Panc1 (cell line): ENCODE data around the gene COL4A2. TPM values are rescaled to one million over a fixed set of nuclear protein-coding genes. Genes with fewer than 3 reads are reported as not detected.

Experiments used
- ATAC-seq: fragments of 200-7000 bp; cut with Tn5 transposase; 2 replicates; pipeline ENCODE4 v1.9.1; 2020; ENCODE audit warnings: mild to moderate bottlenecking, moderate library complexity
- BruUV-seq: library from RNA; stranded (reverse); fragments of 400-500 nt; replicated peaks from 2 replicates; lab custom pipeline; 2021; lab: Mats Ljungman, UMichigan
- CTCF ChIA-PET: fragments of 300-600 bp; sonication (Branson Sonifier 250); formaldehyde crosslinking; loops from one replicate; lab custom pipeline; 2022; ENCODE audit warnings: antibody characterized with exemption; lab: Charles Lee
- POLR2A ChIA-PET: fragments of 300-600 bp; sonication (Branson Sonifier 250); formaldehyde crosslinking; loops from one replicate; lab custom pipeline; 2022; ENCODE audit warnings: antibody characterized with exemption; lab: Charles Lee
- DNase-seq: peaks from one replicate; pipeline ENCODE4 v3.0.0-alpha.2; 2010; ENCODE audit warnings: low read depth, low spot score
- H3K27ac ChIP-seq: 2 replicates; pipeline ENCODE4 v1.5.1; 2011; ENCODE audit warnings: mild to moderate bottlenecking, low read length, inconsistent platforms
- H3K27me3 ChIP-seq: fragments of 200-500 bp; sonication (Bioruptor generic); 2 replicates; pipeline ENCODE4 v1.6.0; 2014; ENCODE audit warnings: low read length, inconsistent platforms; ENCODE audit not compliant: control insufficient read depth, insufficient read depth
- H3K36me3 ChIP-seq: fragments of 200-500 bp; sonication (Bioruptor generic); 2 replicates; pipeline ENCODE4 v1.5.1; 2014; ENCODE audit warnings: inconsistent platforms, mild to moderate bottlenecking, low read length, moderate library complexity; ENCODE audit not compliant: control insufficient read depth, insufficient read depth
- H3K4me1 ChIP-seq: 2 replicates; pipeline ENCODE4 v1.5.1; 2011; ENCODE audit warnings: inconsistent platforms, mild to moderate bottlenecking, low read length, moderate library complexity; ENCODE audit not compliant: control insufficient read depth, insufficient read depth
- H3K4me3 ChIP-seq, 2 experiments: 2 replicates each; pipeline ENCODE4 v1.5.1; 2011 to 2012; ENCODE audit warnings: low read depth in 2 of 2, low read length in 2 of 2, mild to moderate bottlenecking in 2 of 2, inconsistent platforms in 1 of 2, moderate library complexity in 1 of 2
- H3K9me3 ChIP-seq: fragments of 200-500 bp; sonication (Bioruptor generic); 2 replicates; pipeline ENCODE4 v1.5.1; 2014; ENCODE audit warnings: low read depth, mild to moderate bottlenecking, inconsistent platforms, low read length, moderate library complexity; ENCODE audit not compliant: control insufficient read depth, insufficient read depth
- POLR2AphosphoS5 ChIP-seq: IDR thresholded peaks from 2 replicates; pipeline ENCODE4 v1.6.1; 2012; ENCODE audit warnings: mild to moderate bottlenecking, low read depth, low read length, moderate library complexity
- SIN3A ChIP-seq: IDR thresholded peaks from 2 replicates; pipeline ENCODE4 v1.6.1; 2012; ENCODE audit warnings: low read depth, mild to moderate bottlenecking, low read length, moderate library complexity, borderline replicate concordance; ENCODE audit not compliant: insufficient read depth
- TCF7L2 ChIP-seq: IDR thresholded peaks from 2 replicates; pipeline ENCODE4 v1.6.1; 2011; ENCODE audit warnings: mild to moderate bottlenecking, low read depth, low read length, inconsistent platforms
- in situ Hi-C: cut with HindIII; loops from 2 replicates; pipeline ENCODE4 v1.10.0; 2016; ENCODE audit warnings: low sequenced_read_pairs, low pct_unique_long_range_greater_than_20kb
- intact Hi-C: fragments of 100-400 bp; cut with micrococcal nuclease; formaldehyde crosslinking; loops from one replicate; pipeline ENCODE4 v1.10.0; 2022; ENCODE audit not compliant: unreplicated experiment
- total RNA-seq: library from RNA; stranded (reverse); gene quantifications from one replicate; pipeline ENCODE4 v1.2.1, GENCODE V29; 2021; ENCODE audit not compliant: unreplicated experiment
- TF ChIP-seq, protein P1 (sequence below): fragments of 450-650 bp; IDR thresholded peaks from 2 replicates; pipeline ENCODE4 v1.5.1; 2017; ENCODE audit warnings: mild to moderate bottlenecking
- TF ChIP-seq, protein P2 (sequence below), 2 experiments: IDR thresholded peaks; 2 replicates each; pipeline ENCODE4 v1.6.1; 2011 to 2012; ENCODE audit warnings: low read depth in 2 of 2, control low read depth in 1 of 2, low read length in 1 of 2, mild to moderate bottlenecking in 1 of 2, moderate library complexity in 1 of 2; ENCODE audit not compliant: insufficient read depth in 1 of 2

Gene COL4A2
- total RNA-seq, 1 experiment from 2014 or later: 3.0 TPM

- BruUV-seq: no TSS peak
- intact Hi-C loops: loop anchor here (5.0 kb wide), 1 partner anchor 101 kb away; no protein-coding TSS in a partner anchor
- Histone ChIP-seq H3K27ac (no peak overlapping the region), H3K9me3 (no peaks in the 10 kb centered on the region), H3K36me3 (no peaks in the 10 kb centered on the region), H3K4me3 (no peak overlapping the region), H3K4me1 (no peaks in the 10 kb centered on the region), H3K27me3 (no peaks in the 10 kb centered on the region)
- POLR2A ChIA-PET: no interaction called here
- ATAC-seq: no peak
- no peak for DNase-seq
- TF ChIP-seq POLR2AphosphoS5: no peak
- no peak for TF ChIP-seq SIN3A
- TF ChIP-seq, protein P1, sequence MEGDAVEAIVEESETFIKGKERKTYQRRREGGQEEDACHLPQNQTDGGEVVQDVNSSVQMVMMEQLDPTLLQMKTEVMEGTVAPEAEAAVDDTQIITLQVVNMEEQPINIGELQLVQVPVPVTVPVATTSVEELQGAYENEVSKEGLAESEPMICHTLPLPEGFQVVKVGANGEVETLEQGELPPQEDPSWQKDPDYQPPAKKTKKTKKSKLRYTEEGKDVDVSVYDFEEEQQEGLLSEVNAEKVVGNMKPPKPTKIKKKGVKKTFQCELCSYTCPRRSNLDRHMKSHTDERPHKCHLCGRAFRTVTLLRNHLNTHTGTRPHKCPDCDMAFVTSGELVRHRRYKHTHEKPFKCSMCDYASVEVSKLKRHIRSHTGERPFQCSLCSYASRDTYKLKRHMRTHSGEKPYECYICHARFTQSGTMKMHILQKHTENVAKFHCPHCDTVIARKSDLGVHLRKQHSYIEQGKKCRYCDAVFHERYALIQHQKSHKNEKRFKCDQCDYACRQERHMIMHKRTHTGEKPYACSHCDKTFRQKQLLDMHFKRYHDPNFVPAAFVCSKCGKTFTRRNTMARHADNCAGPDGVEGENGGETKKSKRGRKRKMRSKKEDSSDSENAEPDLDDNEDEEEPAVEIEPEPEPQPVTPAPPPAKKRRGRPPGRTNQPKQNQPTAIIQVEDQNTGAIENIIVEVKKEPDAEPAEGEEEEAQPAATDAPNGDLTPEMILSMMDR: no peak
- TF ChIP-seq TCF7L2: no peak
- TF ChIP-seq, protein P2, sequence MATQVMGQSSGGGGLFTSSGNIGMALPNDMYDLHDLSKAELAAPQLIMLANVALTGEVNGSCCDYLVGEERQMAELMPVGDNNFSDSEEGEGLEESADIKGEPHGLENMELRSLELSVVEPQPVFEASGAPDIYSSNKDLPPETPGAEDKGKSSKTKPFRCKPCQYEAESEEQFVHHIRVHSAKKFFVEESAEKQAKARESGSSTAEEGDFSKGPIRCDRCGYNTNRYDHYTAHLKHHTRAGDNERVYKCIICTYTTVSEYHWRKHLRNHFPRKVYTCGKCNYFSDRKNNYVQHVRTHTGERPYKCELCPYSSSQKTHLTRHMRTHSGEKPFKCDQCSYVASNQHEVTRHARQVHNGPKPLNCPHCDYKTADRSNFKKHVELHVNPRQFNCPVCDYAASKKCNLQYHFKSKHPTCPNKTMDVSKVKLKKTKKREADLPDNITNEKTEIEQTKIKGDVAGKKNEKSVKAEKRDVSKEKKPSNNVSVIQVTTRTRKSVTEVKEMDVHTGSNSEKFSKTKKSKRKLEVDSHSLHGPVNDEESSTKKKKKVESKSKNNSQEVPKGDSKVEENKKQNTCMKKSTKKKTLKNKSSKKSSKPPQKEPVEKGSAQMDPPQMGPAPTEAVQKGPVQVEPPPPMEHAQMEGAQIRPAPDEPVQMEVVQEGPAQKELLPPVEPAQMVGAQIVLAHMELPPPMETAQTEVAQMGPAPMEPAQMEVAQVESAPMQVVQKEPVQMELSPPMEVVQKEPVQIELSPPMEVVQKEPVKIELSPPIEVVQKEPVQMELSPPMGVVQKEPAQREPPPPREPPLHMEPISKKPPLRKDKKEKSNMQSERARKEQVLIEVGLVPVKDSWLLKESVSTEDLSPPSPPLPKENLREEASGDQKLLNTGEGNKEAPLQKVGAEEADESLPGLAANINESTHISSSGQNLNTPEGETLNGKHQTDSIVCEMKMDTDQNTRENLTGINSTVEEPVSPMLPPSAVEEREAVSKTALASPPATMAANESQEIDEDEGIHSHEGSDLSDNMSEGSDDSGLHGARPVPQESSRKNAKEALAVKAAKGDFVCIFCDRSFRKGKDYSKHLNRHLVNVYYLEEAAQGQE (IDR thresholded peaks at IDR 0.05; ENCODE audit: insufficient read depth in 1 of 2, low read depth in 2 of 2, low read length in 1 of 2): no peak
- in situ Hi-C loops: no loop called here
- CTCF ChIA-PET: no interaction called here
Measured at GRCh38 chr13:110456550-110456949, 149.5 kb downstream of the COL4A2 start.

- Histone ChIP-seq H3K27me3 (no peaks in the 10 kb centered on the region), H3K27ac (no peak overlapping the region), H3K4me1 (no peaks in the 10 kb centered on the region), H3K36me3 (no peaks in the 10 kb centered on the region), H3K4me3 (no peak overlapping the region), H3K9me3 (no peaks in the 10 kb centered on the region)
- ChIA-PET CTCF (no interaction called here), POLR2A (no interaction called here)
- no peak for DNase-seq
- TF ChIP-seq, protein P1: no peak
- TF ChIP-seq TCF7L2 (no peak), POLR2AphosphoS5 (no peak), SIN3A (no peak)
- TF ChIP-seq, protein P2 (IDR thresholded peaks at IDR 0.05; ENCODE audit: insufficient read depth in 1 of 2, low read depth in 2 of 2, low read length in 1 of 2): no peak
- ATAC-seq: no peak
- in situ Hi-C loops (no loop called here), intact Hi-C loops (loop anchor here (5.0 kb wide), 1 partner anchor 100 kb away; no protein-coding TSS in a partner anchor)
- no TSS peak for BruUV-seq
Measured at GRCh38 chr13:110457361-110457760, 150.3 kb downstream of the COL4A2 start.
